GM21529 (cell line): Measurements from ENCODE around the gene YBX3.
"Not testable (repeated sequence)": the region's sequence is repeated elsewhere in the genome, so short reads cannot be mapped to it uniquely, and the experiment has no call there.

Experiments used
- ATAC-seq: cut with Tn5 transposase; IDR thresholded peaks from one replicate; pipeline ENCODE4 v1.9.1; 2021; ENCODE audit not compliant: unreplicated experiment

YBX3 gene

DNA sequence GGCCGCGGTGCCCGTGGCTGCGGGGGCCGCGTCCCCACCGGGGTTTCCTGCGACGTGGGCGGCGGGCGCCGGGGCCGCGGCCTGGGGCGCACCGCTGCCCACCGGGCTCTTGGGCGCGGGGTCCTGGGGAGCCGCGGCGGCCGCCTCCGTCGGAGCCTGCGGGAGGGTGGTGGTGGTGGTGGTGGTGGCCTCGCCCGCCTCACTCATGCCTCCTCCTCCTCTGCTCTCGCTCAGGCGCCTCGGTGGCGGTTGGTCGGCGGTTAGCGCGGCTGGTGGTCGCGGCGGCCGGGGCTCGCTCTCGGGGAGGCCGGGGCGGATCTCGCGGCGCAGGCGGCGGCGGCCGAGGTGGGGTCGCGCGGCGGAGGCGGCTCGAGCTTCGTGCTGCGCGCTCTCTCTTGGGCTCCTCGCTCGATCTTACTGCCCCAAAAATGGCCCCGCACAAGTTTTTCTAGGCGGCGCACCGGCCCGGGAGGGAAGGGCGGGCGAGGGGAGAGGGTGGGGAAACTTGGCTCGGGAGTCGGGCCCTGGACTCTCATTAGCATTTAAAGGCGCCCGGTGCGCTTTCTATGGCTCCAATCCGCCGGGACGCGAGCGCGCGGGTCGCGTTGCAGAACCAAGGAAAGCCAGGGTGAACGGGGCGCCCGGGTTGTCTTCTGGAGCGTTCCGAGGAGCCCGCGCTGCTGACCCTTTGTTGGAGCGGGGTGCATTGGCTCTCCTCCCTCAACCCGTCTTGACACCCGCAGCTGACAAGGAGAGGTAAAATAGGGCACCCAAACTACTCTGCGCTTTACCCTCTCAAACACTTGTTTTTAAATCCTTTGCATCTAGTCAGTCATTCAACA, at the start of gene YBX3:
Gene YBX3, minus strand, starts transcription at position 419 of the 842 bp plus-strand sequence. Its CDS starts 212 bp downstream, at position 207.
- ATAC-seq = peak; percentile 62

DNA sequence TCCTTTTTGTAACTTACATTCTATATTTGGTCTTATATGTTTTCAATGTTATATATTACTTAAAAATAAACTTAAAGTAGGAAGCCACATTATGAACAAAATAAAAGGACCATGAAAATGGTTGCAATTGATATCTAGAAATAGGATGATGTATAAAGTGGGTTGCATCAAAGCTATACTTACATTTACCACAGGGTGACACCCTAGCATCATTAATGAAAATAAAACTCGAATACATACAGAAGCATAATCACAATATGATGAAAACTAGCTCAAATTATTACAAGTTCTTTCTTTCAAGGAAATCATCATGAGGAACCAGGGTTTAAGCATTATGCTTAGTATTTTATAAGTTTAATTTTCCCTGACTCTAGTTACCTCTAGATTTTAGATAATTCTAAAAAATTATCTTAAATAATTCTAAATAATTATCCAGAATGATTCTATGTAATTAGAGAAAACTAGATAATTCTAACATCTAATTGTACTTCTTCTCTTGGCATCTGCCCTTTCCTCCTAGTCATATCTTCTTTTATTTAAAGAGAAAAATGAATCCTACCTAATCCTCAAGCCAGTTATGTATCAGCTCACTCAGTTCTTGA, 48.1 kb upstream of the YBX3 start:
- ATAC-seq = no peak

DNA sequence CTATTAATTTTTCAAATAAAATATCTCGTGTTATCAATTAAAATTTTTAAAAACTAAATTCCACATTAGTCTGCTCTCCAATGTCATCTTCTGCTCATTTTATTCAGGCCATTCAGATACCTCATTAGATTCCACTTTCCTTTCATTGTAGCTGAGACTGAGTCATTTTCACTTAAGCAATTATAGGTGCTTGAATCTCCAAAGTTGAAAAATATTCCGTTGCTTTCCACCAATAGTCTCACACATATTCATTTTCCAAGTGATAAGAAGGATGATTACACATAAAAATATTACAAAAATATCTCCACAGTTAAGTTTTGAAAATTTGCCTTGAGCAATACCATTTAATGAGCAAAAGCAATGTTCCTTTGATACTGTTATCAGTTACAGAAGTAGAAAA, 36.5 kb upstream of the YBX3 start:
- ATAC-seq = no peak

DNA sequence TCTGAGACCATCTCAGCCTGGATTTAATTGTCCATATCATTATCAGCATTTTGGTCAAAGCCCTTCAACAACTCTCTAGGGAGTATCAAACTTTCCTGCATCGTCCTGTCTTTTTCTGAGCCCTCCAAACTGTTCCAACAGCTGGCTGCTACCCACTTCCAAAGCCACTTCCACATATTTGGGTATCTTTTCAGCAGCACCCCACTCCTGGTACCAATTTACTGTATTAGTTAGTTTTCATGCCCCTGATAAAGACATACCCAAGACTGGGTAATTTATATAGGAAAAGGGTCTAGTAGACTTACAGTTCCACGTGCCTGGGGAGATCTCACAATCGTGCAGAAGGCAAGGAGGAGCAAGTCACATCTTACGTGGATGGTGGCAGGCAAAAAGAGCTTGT, 33.1 kb upstream of the YBX3 start:
- no peak for ATAC-seq

DNA sequence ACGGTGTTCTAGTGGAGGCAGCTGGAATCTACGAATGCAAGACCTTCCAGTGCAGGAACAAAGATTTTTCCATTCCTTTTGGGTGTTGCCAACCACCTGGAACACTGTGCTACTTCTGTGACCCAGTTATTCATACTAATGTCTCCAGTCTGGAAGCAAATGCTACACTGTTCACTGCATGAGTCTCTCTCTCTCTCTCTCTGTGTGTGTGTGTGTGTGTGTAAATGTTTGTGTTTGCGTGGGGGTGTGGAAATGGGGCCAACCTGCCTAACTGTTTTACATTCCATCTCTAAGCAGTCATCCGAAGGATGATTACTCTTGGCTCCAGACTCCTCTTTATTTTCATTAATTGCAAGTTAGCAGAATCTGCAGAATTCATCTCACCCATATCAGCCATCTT, 29.9 kb upstream of the YBX3 start:
- ATAC-seq = no peak

DNA sequence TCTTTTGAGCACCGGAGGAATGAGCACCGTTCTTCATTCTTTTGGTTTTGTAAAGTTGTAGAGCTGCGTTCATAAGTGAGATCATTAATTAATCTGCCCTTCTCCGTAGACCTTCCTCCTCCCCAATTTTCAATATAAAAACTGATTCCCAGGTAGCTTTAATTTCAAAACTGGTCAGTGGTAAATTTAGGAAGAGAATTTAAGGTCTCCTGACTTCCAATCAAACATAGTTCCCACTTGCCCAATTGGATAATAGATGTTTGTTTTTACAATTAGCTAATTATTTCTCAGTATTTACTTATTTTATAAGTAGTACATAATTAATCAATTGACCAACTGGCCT, 27.2 kb upstream of the YBX3 start:
- ATAC-seq = no peak

DNA sequence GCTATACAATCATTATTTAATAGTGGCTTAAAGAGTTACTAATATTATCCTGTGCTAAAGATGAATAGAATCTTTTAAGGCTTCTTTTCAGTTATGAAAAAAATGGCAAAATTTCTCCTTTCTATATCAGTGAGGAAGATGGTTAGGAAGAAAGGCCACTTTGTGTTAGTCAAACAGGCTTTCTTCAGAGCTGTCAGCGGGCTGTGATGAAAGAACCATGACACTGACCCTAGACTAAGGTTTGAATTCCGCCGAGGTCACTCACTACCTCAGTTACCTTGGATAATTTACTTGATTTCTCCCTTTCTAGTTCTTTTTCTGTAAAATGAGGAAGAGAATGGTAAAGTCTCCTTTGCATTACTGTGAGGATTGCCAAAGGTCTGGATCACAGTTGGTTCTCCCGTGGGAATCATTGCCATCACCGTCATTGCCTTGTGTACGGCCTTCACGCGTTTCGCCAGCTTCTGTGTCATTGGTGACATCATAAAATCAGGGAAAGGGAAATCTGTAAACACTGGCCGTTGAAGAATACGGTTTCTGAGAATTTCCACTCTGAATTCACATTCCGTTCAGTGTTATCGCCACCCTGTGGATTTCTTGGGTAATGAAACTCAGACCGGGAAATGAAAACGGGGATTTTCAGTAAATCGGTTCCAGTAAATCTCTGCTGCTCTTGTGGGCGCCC, 26.7 kb upstream of the YBX3 start:
- peak; percentile 98 for ATAC-seq

DNA sequence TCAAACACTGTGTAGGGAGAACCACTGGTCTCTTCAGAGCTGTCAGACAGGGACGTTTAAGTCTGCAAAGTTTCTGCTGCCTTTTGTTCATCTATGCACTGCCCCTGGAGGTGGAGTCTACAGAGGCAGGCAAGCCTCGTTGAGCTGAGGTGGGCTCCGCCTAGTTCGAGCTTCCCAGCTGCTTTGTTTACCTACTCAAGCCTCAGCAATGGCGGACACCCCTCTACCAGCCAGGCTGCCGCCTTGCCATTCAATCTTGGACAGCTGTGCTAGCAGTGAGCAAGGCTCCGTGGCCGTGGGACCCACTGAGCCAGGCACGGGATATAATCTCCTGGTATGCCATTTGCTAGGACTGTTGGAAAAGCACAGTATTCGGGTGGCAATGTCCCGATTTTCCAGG, 24.6 kb upstream of the YBX3 start:
- ATAC-seq = no peak

DNA sequence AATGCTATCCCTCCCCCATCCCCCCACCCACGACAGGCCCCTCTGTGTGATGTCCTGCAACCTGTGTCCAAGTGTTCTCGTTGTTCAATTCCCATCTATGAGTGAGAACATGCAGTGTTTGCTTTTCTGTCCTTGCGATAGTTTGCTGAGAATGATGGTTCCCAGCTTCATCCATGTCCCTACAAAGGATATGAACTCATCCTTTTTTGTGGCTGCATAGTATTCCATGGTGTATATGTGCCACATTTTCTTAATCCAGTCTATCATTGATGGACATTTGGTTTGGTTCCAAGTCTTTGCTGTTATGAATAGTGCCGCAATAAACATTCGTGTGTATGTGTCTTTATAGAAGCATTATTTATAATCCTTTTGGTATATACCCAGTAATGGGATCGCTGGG, 20.3 kb upstream of the YBX3 start:
- not testable (repeated sequence) for ATAC-seq

DNA sequence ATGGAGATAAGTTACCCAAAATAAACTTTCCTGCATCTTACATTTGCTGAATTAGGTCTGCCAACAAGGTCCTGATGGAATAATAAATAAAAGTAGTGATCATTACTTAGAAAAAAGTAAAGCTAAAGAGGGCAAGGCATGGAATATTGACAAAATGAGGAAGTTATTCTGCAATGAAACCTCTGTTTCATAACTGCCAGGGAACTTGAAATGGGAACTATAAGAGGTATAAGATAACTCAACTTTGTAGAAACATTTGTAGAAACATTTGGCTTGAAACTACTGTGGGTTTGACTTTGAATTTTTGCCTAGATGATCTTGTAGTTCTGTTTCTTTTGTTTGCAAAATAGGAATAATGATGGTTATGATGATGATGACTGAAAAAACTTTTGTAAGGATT, 18.7 kb upstream of the YBX3 start:
- no peak for ATAC-seq

DNA sequence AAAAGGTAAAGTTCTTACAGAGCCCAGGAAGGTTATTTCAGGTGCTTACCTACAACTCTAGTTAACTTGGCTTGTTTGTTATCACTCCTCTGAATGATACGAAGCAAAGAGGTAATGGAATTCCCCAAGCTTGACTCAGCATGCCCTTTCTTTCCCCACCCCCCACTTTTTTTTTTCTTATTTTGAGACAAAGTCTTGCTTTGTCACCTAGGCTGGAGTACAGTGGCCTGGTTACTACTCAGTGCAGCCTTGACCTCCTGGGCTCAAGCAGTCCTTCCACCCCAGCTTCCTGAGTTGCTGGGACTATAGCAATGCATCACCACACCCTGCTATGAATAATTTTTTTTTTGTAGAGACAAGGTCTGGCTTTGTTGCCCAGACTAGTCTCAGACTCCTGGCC, 17.1 kb upstream of the YBX3 start:
- ATAC-seq = no peak

DNA sequence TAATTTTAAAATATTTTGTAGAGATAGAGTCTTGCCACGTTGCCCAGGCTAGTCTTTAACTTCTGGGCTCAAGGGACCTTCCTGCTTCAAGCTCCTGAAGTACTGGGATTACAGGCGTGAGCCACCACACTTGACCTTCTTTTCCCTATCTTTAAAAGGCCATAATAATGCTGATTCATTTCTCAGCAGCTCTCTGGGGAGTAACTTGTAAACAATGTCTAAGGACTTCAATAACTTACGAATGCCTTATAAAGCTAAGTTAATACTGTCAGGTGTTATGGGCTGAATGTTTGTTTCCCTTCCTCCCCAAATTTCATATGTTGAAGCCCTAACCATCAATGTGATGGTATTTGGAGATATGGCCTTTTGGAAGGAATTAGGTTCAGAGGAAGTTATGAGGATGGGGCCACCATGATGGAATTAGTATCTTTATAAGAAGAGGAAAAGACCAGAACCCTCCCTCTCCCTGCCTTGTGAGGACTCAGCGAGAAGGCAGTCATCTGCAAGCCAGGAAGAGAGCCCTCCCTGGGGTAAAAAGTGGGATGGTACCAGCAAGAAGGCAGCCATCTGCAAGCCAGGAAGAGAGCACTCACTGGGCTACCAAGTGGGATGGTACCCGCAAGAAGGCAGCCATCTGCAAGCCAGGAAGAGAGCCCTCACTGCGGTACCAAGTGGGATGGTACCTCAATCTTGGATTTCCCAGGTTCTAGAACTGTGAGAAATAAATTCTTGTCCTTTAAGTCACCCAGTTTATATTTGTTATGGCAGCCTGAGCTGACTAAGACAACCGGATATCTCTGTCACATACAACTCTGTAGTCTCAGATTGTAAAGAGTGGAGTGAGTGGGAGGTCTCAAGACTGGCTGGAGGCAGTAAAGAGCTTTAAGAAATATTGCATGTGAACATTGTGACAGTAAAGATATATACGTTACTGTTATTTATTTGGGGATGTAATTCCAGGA, 16.3 kb upstream of the YBX3 start:
- ATAC-seq = no peak

DNA sequence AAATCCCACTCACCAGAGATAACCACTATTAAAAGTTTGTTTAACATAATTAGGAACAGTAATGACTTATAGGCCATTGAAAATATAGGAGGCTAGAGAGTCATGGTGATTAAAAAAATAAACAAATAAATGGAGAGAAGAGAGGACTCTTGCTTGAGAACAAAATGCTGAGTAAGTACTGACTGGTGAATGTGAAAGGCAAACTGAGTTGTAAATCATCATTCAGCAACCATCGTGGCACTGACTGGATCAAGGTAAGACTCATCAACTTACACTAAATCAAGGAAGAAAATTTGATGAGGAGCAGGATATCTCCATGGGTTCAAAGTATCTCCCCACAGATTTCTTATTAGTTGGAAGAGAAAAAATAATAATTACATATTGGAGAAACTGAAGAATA, 14.1 kb upstream of the YBX3 start:
- ATAC-seq = no peak

DNA sequence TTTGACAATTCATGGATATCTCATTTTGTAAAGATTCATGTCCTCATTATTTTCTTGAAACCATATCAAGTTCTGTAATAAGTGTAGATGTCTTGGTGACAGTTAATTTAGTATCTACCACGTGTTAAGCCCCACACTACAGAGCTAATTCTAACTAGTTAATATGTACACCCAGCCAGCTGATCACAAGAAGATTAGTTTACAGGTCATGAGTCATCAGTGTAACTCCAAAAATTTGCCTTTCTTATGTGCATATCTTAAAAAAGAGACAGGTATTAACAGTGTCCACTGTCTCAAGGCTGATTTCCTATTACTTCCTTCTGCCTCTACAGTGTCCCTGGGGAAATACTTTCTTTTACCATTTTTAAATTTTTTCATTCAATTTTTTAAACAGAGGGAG, 13.3 kb upstream of the YBX3 start:
- no peak for ATAC-seq

DNA sequence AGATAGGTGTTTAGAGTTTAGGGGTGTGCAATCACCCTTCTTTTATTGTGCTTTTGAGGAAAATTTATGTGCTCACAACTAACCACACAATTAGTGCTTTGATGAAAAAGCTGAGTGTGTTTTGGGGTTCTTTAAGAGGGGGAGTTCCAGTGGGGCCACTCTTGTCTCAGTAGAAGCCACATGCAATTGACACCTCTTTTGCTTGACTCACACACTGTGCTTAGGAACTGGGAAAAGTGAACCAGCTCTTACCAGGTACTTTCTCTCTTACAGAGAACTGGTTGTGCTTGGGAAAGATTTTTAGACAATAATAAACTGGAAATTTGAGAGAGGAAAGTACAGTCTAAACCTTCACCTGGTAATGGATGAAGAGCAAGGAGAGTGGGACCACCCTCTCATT, 12.3 kb upstream of the YBX3 start:
- no peak for ATAC-seq

DNA sequence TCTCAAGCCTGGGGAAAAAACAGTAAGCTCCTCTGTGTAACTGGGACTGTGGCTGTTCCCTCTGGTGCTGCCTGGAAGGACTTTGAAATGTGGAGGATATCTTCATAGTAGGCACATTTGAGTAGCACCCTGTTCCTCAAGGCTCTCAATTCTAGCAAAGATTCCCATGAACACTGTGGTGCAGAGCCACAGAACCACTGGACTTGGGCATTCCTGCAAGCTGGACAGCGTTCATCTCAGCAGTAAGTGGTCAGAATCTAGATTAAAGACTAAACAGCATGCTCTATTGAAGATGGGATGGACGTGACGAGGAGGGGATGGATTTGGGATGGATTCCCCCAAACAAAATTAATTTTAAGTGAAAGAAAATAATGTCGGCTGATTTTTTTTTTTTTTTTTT, 9.4 kb upstream of the YBX3 start:
- no peak for ATAC-seq

DNA sequence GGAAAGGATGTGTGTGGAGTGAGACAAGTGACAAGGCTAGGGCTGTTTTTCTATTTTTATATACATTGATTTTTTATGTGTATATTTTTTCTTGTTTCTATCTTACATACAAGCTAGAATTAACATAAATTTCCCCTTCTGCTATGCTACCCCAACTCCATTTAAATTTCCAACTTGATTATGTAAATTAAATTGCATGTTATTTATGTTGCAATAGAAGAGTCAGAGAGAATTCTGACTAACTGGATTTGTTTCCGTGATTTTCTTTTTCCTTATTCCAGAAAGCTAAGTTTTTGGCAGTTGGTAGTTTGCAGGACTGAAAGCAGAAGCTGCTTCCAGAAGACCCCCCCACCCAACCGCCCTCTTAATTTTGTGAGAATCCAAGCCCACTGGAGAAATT, 8.9 kb upstream of the YBX3 start:
- ATAC-seq = no peak

DNA sequence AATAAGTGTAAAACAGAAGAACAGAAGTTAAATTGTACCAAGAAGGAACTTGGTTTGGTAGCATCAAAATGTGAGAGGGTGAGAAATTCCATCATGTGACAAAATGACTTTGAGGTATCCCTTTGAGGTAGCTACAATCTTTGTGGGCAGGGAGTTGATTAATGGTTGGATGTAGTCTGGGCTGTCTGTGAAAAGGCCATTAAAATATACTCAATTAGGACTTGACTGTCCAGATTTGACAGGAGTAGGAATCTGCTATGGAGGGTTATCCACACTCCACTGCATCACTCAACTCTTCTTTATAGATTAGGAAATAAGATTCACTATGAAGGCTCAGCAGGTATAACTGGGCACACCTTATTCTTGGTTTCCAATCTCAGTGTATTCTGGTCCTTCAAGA, 7.4 kb upstream of the YBX3 start:
- ATAC-seq = no peak

DNA sequence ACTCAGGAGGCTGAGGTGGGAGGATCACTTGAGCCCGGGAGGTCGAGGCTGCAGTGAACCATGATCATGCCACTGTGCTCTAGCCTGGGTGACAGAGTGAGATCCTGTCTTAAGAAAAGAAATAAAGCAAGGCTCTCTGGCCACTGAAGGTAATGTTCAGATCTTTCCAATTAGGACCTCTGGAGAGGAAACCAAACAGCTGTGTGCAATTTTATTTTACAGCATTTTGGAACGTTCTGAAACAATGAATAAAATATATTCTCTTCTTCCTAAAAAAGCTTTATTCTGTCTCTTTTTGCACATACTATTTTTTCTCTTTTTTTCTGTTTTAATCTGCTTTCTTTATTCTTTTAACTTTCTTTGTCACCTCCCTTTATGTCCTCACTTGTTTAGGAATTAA, 5.0 kb upstream of the YBX3 start:
- ATAC-seq = no peak

DNA sequence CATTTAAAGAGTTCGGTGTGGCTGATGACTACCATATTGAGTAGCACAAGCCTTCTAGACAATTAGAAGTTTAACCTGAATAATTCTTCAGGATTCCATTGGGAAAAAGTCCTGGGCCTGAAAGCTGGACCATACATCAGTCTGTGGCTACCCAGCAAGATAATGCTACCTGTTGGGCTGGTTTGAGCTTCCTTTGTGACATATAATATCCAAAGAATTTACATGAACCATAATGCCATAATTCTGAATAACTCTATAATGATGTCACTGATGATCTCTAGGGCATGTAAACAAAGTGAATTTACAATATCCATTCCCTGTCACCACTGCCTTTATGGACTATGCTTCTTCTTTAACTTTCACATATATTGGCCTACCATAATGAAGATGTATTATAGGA, 3.8 kb upstream of the YBX3 start:
- no peak for ATAC-seq

DNA sequence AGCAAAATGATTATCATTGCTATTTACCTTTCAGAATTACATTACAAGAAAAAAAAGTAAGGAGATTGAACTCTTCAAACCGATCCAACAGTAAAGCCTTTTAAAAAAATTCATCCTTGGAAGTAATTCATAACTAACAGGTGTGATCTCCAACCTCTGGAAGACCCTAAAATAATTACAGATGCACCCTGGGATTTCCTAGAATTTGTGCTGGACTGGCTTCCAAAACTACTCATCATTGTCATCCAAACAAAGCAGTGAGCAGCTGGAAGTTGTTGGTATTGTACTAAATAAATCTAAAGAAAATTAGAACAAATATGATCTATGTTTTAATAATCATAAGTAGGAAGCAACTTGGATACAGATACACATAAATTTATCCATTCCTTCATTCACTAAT, 1.9 kb upstream of the YBX3 start:
- no peak for ATAC-seq
